Small intestine (tissue), 7 donors: ENCODE measurements around the gene AKAP5. TPM values are rescaled to one million over a fixed set of nuclear protein-coding genes. Genes with fewer than 3 reads are reported as not detected.
"Not testable (repeated sequence)": the region's sequence is repeated elsewhere in the genome, so short reads cannot be mapped to it uniquely, and the experiment has no call there.

Source experiments
- DNase-seq, 2 donors: peaks; one replicate each; pipeline versions ENCODE4 v3.0.0 to v3.0.0-alpha.2; 2013
- FAIRE-seq: peaks from 2 replicates; lab custom pipeline; 2012; peaks lifted over from hg19 to GRCh38; lab: Jason Lieb, UNC
- H3K27ac ChIP-seq, 3 donors: one replicate each; pipeline ENCODE4 v1.5.1; 2013; ENCODE audit warnings: low read length in 2 of 3, mild to moderate bottlenecking in 2 of 3, control low read depth in 1 of 3, inconsistent platforms in 1 of 3, low read depth in 1 of 3, moderate library complexity in 1 of 3
- H3K27me3 ChIP-seq, 3 donors: one replicate each; pipeline ENCODE4 v1.6.1; 2013; ENCODE audit warnings: low read length in 3 of 3, inconsistent platforms in 1 of 3; ENCODE audit not compliant: control insufficient read depth in 3 of 3, insufficient read depth in 3 of 3
- H3K36me3 ChIP-seq, 3 donors: one replicate each; pipeline ENCODE4 v1.6.1; 2013; ENCODE audit warnings: low read length in 3 of 3, inconsistent platforms in 1 of 3, low read depth in 1 of 3, mild to moderate bottlenecking in 1 of 3, moderate library complexity in 1 of 3; ENCODE audit not compliant: control insufficient read depth in 3 of 3, insufficient read depth in 2 of 3
- H3K4me1 ChIP-seq, 3 donors: one replicate each; pipeline ENCODE4 v1.6.1; 2013; ENCODE audit warnings: low read length in 2 of 3, inconsistent platforms in 1 of 3, low read depth in 1 of 3, mild to moderate bottlenecking in 1 of 3, moderate library complexity in 1 of 3; ENCODE audit not compliant: control insufficient read depth in 3 of 3, insufficient read depth in 2 of 3
- H3K4me3 ChIP-seq, 3 donors: one replicate each; pipeline ENCODE4 v1.5.1; 2013; ENCODE audit warnings: low read length in 3 of 3, control low read depth in 1 of 3, inconsistent platforms in 1 of 3, low read depth in 1 of 3, mild to moderate bottlenecking in 1 of 3, moderate library complexity in 1 of 3
- H3K9me3 ChIP-seq, 2 donors: one replicate each; pipeline ENCODE4 v1.6.1; 2013; ENCODE audit warnings: low read depth in 1 of 2, low read length in 1 of 2; ENCODE audit not compliant: control insufficient read depth in 2 of 2, insufficient read depth in 1 of 2
- WGBS, 3 donors: extraction: QIAGEN DNeasy Blood & Tissue Kit; methylation state at CpG; one replicate each; pipeline ENCODE4 v1.1.7; 2013; 5-methylcytosine and 5-hydroxymethylcytosine counted together
- polyA plus RNA-seq, 4 donors: library from polyadenylated mRNA; stranded (reverse) in 3 of 4; unstranded in 1 of 4; fragments of 200-250 nt in 3 of 4; fragments of 120-200 nt in 1 of 4; gene quantifications; one replicate each; pipeline versions ENCODE4 v1.2.1 to v1.2.3, GENCODE V29; 2013
- donor health status: healthy with polysubstance abuse.
- donor health status: control.
- donor health status: control.
- donor health status: Bipolar disorder and iron deficiency.
- donor health status: healthy.

Gene AKAP5
- polyA plus RNA-seq, 4 donors = 0.27 to 6.9 (median 0.58) TPM

DNA sequence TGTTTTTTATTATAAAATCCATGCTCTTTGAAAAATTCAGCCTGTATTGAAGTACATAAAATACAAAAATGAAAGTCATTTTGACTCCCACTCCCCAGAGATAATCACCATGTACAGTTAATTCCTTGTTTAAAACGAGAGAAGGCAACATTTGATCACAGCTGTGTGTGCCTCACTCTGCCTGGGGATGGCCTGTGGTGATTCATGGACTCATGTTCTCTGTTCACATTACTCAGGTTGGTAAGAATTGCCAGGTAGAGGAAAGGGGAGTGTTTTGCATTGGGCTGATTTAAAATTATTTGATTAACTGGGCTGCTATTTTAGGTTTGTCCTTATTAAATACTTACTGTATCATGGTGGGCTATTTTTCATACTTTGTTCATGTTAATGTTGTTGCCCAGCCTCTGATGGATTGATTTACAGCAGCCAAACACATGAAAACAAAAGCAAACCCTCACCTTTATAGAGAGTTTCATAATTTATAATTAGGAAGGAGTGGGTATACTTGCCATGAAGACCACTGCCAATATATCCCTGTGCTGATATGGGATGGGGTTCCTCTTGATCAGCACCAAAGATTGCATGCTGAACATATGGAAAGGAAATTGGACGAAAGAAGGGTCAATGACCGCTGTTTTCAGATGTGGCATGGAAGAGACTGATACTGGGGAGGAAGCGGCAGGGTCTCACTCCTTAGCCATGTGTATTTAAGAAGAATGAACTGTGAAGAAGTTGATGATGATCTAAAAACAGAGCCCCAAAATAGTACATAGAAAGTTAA, 42.3 kb downstream of the AKAP5 start:
- WGBS, 3 donors = 53 to 73% (median 60%) methylated on average over 4 of the region's 4 CpGs
- Histone ChIP-seq H3K36me3 (no peaks in the 10 kb centered on the region), H3K4me3 (no peak overlapping the region), H3K27me3 (no peaks in the 10 kb centered on the region), H3K9me3 (no peaks in the 10 kb centered on the region), H3K27ac (peak overlapping the region in 1 of 3 donors; percentile 37), H3K4me1 (peaks cover 0 to 30% (median 9%) of the 10 kb centered on the region in 3 donors)
- FAIRE-seq (no peak), DNase-seq (no peak)

DNA sequence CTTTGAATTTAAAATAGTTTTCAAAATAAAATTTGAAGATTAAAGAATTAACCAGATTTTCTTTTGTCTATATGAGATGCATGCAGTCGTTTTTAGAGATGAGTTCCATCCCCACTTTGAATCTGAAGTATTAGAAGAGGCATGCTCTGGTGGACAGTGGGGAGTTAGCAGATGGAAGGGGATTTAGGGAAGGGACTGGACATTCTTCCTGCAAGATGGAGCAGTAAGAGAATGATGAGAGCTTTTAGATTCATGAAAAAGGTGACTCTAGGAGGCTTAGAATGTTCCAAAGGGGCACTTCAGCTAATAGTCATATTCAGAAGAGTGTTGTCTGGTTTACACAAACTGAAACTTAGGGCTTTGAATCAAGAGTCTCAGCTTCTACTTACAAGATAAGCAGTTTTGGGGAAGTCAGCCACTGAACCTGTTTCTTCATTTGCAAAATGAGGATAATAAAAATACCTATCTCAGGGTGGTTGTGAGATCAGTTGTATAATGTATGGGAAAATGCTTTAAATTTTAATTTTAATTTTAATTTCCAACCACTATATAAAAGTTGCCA, 43.0 kb downstream of the AKAP5 start:
- no peaks in the 10 kb centered on the region for H3K27me3 ChIP-seq
- no peaks in the 10 kb centered on the region for H3K9me3 ChIP-seq
- no peak overlapping the region for H3K27ac ChIP-seq
- H3K36me3 ChIP-seq = no peaks in the 10 kb centered on the region
- FAIRE-seq (no peak), DNase-seq (no peak)
- peaks cover 0 to 29% (median 8%) of the 10 kb centered on the region in 3 donors for H3K4me1 ChIP-seq
- WGBS, 3 donors = 24 to 32% (median 32%) methylated on average over 1 of the region's 1 CpG
- no peak overlapping the region for H3K4me3 ChIP-seq

DNA sequence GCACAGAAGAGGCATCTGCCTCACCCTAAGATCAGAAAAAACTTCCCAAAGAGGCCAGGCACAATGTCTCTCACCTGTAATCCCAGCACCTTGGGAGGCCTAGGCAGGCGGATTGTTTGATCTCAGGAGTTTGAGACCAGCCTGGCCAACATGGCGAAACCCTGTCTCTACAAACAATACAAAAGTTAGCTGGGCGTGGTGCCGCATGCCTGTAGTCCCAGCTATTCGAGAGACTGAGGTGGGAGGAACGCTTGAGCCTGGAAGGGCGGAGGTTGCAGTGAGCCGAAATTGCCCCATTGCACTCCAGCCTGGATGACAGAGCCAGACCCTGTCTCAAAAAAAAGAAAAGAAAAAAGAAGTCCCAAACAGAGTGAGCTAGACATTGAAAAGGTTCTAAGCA, 43.7 kb downstream of the AKAP5 start:
- 84 to 89% (median 87%) methylated on average over 8 of the region's 8 CpGs for WGBS, 3 donors
- H3K4me3 ChIP-seq = no peak overlapping the region
- H3K27ac ChIP-seq = no peak overlapping the region
- H3K4me1 ChIP-seq = peaks cover 0 to 29% (median 8%) of the 10 kb centered on the region in 3 donors
- DNase-seq (no peak), FAIRE-seq (no peak)
- no peaks in the 10 kb centered on the region for H3K27me3 ChIP-seq
- no peaks in the 10 kb centered on the region for H3K9me3 ChIP-seq
- H3K36me3 ChIP-seq = no peaks in the 10 kb centered on the region

DNA sequence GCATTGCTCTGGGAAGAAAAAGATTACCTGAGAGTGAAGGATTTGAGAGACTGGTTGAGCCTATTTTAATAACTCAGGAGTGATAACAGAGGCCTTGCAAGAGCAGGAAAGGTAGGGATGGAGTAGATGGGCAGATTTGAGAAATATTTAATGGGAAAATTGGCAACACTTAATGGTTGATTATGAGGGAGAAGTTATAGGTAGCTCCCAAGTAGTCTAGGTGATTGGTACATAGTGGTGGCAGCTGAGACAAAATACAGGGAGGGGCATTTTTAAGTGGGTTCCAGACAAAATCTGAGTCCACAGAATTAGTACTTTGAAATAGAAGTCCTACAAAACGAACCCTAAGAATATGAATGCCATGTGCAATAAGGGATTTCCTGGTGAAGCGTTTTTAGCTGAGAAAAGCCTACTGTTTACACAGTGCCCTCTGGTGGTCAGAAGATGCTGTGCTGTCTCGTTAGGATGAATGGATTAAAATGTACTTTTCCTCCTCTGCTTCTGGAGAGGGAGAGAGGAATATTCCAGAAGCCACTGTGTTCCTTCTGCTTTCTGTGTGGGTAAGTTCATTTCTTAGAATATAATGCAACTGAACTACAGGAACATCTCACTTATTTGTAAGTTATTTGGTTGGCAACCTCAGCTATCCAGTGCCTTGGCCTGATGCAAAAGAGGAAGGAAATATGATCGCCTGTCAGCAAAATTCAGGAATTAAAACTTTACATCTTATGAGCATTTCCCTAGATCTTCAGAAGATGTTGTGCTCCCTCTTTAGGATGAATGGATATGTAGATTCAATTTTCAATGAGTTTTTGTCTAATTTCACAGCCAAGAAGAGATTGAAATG, 45.7 kb downstream of the AKAP5 start:
- Histone ChIP-seq H3K9me3 (no peaks in the 10 kb centered on the region), H3K4me1 (peaks cover 0 to 26% (median 4%) of the 10 kb centered on the region in 3 donors), H3K27me3 (no peaks in the 10 kb centered on the region), H3K4me3 (no peak overlapping the region), H3K27ac (peak overlapping the region in 1 of 3 donors; percentile 38), H3K36me3 (no peaks in the 10 kb centered on the region)
- DNase-seq (peak; percentile 78 to 85), FAIRE-seq (no peak)
- 18 to 23% (median 21%) methylated on average over 4 of the region's 4 CpGs for WGBS, 3 donors

DNA sequence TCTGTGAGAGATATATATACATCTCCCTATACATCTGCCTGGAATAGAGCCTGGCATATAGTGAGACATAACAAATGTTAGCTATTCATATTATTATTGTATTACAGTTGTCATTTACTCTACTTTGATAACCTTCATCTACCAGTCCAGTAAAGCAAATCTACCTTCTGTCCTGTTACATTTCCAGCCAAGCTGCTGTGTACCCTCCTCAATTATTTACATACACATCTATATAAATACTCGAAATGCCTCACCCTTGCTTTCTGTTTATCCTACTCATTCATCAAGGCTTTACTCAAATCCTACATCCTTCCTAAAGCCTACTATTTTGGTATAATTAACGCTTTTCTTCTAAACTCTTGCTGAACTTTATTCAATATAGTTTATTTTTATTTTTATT, 48.0 kb downstream of the AKAP5 start:
- H3K27me3 ChIP-seq = no peaks in the 10 kb centered on the region
- WGBS, 3 donors = 86 to 95% (median 91%) methylated on average over 2 of the region's 2 CpGs
- FAIRE-seq (no peak), DNase-seq (no peak)
- no peak overlapping the region for H3K4me3 ChIP-seq
- peaks cover 0 to 15% (median 4%) of the 10 kb centered on the region in 3 donors for H3K4me1 ChIP-seq
- H3K9me3 ChIP-seq = no peaks in the 10 kb centered on the region
- no peaks in the 10 kb centered on the region for H3K36me3 ChIP-seq
- no peak overlapping the region for H3K27ac ChIP-seq

DNA sequence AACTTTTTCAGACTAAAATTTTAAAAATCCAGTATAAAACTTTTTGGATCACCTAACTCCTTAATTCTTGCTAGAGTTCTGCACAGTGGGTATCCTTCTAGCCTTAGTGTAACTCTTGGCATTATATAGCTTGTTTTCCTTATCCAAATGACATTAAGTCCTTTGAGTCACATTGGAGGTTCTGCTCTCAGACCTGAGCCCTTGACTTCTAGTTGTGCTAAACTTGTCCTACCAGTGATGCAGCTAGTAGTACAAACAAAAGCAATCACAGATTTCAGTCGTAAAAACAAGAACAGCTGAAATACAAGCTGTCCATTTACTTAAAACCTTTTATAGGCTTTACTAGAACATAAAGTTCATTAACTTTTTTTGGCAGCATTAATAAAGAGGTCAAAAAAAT, 49.8 kb downstream of the AKAP5 start:
- H3K27ac ChIP-seq = no peak overlapping the region
- H3K4me1 ChIP-seq = peaks cover 0 to 9% (median 4%) of the 10 kb centered on the region in 3 donors
- DNase-seq (no peak), FAIRE-seq (no peak)
- WGBS, 3 donors = 11 to 36% (median 19%) methylated on average over 1 of the region's 1 CpG
- no peaks in the 10 kb centered on the region for H3K9me3 ChIP-seq
- H3K27me3 ChIP-seq = no peaks in the 10 kb centered on the region
- no peak overlapping the region for H3K4me3 ChIP-seq
- H3K36me3 ChIP-seq = no peaks in the 10 kb centered on the region

DNA sequence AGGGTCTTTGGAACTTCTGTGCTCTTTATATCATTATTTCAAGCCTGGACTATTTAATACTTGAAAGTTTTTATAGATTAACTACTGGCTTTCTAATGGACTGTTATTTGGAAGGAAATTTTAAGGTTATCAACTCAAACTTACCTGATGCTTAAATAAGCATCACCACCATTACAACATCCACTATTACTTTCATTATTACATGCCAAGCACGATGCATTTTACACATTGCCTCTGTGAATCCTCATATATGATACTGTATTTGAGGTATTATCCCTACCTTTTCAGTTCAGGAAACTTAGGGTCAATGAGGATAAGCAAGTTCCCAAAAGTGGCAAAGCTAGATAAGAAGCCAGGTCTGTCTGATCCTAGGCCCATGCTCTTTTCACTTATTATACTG, 51.7 kb downstream of the AKAP5 start:
- DNase-seq = no peak
- Histone ChIP-seq H3K27ac (no peak overlapping the region), H3K9me3 (no peaks in the 10 kb centered on the region), H3K4me3 (no peak overlapping the region), H3K27me3 (no peaks in the 10 kb centered on the region), H3K4me1 (peaks cover 0 to 2% (median 0%) of the 10 kb centered on the region in 3 donors), H3K36me3 (peaks cover 0 to 7% (median 0%) of the 10 kb centered on the region in 3 donors)
- WGBS, 3 donors = 40 to 73% (median 71%) methylated on average over 1 of the region's 1 CpG
- FAIRE-seq = no peak

DNA sequence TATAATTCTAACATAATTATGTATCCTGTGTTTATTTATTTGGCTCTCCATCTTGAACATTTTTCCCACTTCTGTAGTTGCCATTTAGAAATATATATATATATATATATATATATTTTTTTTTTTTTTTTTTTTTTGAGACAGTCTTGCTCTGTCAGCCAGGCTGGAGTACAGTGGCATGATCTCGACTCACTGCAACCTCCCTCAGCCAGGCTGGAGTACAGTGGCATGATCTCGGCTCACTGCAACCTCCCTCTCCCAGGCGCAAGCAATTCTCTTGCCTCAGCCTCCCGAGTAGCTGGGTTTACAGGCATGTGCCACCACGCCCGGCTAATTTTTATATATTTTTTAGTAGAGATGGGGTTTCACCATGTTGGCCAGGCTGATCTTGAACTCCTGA, 52.4 kb downstream of the AKAP5 start:
- H3K4me3 ChIP-seq, FAIRE-seq, H3K36me3 ChIP-seq, H3K27ac ChIP-seq, H3K27me3 ChIP-seq, H3K4me1 ChIP-seq, DNase-seq, H3K9me3 ChIP-seq: not testable (repeated sequence)
- 72 to 93% (median 88%) methylated on average over 6 of the region's 6 CpGs for WGBS, 3 donors
